PC-3 (cell line): ENCODE results near the gene SP1.
"Not testable (repeated sequence)": the region's sequence is repeated elsewhere in the genome, so short reads cannot be mapped to it uniquely, and the experiment has no call there.

Experiments
- EZH2 ChIP-seq: fragments of 300-600 bp; sonication (generic); IDR thresholded peaks from one replicate; pipeline ENCODE4 v1.6.1; 2017; ENCODE audit warnings: antibody characterized with exemption, mild to moderate bottlenecking, low read length; ENCODE audit not compliant: unreplicated experiment
- EZH2phosphoT487 ChIP-seq: fragments of 300-600 bp; sonication (generic); IDR thresholded peaks from 2 replicates; pipeline ENCODE4 v1.6.1; 2018; ENCODE audit warnings: mild to moderate bottlenecking, antibody characterized with exemption, low read length, borderline replicate concordance
- TF ChIP-seq, protein P1 (sequence below): fragments of 300-600 bp; sonication (generic); conservative IDR thresholded peaks from 2 replicates; pipeline ENCODE4 v1.5.1; 2017; ENCODE audit warnings: antibody characterized with exemption, low read depth, mild to moderate bottlenecking, low read length

- TF ChIP-seq, protein P1, sequence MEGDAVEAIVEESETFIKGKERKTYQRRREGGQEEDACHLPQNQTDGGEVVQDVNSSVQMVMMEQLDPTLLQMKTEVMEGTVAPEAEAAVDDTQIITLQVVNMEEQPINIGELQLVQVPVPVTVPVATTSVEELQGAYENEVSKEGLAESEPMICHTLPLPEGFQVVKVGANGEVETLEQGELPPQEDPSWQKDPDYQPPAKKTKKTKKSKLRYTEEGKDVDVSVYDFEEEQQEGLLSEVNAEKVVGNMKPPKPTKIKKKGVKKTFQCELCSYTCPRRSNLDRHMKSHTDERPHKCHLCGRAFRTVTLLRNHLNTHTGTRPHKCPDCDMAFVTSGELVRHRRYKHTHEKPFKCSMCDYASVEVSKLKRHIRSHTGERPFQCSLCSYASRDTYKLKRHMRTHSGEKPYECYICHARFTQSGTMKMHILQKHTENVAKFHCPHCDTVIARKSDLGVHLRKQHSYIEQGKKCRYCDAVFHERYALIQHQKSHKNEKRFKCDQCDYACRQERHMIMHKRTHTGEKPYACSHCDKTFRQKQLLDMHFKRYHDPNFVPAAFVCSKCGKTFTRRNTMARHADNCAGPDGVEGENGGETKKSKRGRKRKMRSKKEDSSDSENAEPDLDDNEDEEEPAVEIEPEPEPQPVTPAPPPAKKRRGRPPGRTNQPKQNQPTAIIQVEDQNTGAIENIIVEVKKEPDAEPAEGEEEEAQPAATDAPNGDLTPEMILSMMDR: not testable (repeated sequence)
- TF ChIP-seq EZH2, EZH2phosphoT487: not testable (repeated sequence)
Observed at GRCh38 chr12:53415752-53416389, 35.9 kb downstream of the SP1 start.
